HG02885 (cell line): ENCODE results near the gene GEMIN2.
"Not testable (repeated sequence)": the region's sequence is repeated elsewhere in the genome, so short reads cannot be mapped to it uniquely, and the experiment has no call there.

Source experiments
- ATAC-seq: cut with Tn5 transposase; IDR thresholded peaks from one replicate; pipeline ENCODE4 v1.9.1; 2021; ENCODE audit warnings: mild to moderate bottlenecking; ENCODE audit not compliant: unreplicated experiment, poor library complexity

Gene GEMIN2

DNA sequence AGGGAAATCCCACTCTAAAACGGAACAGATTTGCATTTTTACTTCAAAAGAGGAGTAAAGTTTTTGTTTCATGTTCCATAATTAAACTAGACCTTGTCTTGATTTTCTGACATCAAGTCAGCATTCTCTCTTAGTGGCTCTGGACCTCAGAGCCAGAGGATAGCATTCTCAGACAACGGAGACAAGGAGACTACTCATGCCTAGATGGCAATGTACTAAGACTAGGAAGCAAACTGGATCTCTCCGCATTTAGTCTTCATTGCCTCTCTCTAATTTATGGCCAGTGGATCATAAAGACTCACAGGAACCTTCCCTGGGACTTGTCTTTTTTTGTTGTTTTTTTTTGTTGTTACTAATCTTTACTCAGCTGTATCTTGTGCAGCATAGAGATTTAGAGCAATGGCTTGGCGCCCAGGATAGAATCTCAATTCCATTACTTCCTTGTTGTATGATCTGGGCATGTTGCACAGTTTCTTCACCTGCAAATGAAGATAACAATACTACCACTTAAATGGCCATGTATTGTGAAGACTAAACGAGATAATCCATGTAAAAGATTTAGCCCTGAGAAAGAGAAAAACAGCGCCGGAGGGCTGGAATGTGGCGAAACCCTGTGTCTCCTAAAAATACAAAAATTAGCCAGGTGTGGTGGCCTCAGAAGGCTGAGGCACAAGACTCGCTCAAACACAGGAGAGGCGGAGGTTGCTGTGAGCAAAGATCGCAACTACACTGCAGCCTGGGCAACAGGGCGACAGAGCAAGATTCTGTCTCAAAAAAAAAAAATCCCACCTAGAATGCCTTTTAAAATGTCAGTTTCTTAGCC, 4.0 kb upstream of the GEMIN2 start:
- ATAC-seq, result no peak

DNA sequence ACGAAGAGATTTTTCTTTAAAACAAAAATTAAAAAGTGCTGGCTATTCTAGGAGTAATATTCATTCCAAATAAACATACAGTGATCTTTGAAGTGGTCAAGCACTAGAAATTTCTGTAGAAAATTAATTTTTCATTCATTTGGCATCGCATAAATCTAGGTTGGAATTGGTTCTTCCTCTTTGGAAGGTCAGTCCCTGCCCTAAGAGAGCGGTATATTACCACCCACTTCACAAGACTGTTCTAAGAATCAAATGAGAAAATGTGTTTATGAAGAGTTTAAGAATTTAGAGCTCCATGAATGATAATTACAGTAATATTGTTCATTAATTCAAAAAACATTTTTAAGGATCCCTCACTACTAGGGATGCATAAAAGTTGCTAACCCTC, 444 bp upstream of the GEMIN2 start:
- ATAC-seq, result no peak

DNA sequence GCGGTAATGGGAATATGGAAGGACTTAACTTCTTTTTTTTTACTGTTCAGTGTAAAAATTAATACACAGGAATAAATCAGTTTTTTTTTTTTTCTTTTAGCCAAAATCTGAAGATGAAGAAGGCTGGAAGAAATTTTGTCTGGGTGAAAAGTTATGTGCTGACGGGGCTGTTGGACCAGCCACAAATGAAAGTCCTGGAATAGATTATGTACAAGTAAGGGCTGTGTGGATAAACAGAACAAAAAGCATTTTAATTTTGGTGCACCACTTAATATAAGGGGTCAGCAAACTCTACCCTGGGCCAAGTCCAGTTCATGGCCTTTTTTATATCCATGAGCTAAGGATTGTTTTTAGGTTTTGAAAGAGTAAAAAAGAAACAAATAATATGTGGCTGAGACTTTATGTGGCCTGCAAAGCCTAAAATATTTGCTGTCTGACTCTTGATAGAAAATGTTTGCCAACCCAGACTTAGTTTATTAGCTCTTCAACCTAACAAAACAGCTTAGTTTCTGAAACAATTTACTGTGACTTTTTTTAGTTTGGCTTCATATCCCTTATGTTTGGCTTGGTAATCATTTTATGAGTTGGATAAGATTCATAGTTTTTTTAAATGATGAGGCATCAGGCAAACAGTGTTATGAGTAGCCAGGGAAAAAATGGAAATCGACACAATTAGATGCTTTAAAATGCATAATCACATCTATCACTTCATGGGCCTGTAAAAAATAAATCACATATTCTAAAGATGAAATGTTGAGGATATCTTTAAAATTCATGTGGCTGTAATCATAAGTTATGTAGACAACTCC, 8.4 kb downstream of the GEMIN2 start:
- ATAC-seq, result no peak

DNA sequence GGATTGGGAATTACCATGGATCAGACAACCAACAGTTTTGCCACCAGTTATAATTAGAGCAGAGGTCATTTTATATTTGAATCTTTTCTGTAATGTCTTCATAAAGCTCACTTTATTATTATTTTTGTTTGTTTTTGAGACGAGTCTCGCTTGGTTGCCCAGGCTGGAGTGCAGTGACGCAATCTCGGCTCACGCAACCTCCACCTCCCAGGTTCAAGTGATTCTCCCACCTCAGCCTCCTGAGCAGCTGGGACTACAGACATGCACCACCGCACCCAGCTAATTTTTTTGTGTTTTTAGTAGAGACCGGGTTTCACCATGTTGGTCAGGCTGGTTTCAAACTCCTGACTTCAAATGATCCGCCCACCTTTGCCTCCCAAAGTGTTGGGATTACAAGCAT, 23.7 kb downstream of the GEMIN2 start:
- not testable (repeated sequence) for ATAC-seq

DNA sequence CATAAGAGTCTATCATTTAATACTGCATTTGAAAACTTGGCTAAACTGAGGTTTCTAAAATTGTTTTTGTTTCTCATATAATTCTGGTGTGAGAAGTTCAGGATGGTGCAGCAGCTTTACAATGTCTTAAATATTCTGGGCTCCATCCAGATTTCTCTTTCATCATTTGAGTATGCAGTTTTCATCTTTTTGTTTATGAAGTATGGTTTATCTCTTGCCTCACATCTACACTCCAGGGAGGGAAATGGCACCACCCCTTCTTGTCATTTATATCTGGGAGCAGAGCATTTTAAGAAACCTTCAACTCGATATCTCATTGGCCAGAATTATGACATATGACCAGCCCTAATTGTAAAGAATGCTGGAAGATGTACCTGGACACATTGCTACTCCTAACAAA, 24.3 kb downstream of the GEMIN2 start:
- no peak for ATAC-seq

DNA sequence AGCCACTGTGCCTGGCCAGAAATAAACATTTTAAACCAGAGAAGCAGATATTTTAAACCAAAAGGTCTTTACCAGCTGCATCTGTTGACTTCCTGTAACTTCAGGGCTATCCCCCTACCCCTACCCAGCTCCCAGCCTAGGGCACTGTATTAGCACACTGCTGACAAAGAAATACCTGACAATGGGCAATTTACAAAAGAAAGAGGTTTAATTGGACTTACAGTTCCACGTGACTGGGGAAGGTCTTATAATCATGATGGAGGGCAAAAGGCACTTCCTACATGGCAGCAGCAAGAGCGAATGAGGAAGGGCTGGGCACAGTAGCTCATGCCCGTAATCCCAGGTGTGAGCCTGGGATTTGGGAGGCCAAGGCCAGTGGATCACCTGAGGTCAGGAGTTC, 26.0 kb downstream of the GEMIN2 start:
- ATAC-seq, result no peak

DNA sequence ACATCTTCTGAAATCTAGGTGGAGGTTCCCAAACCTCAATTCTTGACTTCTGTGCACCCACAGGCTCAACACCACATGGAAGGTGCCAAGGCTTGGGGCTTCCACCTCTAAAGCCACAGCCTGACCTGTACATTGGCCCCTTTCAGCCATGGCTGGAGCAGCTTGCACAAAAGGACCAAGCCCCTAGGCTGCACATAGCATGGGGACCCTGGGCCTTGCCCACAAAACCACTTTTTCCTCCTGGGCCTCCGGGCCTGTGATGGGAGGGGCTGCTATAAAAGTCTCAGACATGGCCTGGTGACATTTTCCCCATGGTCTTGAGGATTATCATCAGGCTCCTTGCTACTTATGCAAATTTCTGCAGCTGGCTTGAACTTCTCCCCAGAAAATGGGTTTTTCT, 27.5 kb downstream of the GEMIN2 start:
- ATAC-seq, result not testable (repeated sequence)

DNA sequence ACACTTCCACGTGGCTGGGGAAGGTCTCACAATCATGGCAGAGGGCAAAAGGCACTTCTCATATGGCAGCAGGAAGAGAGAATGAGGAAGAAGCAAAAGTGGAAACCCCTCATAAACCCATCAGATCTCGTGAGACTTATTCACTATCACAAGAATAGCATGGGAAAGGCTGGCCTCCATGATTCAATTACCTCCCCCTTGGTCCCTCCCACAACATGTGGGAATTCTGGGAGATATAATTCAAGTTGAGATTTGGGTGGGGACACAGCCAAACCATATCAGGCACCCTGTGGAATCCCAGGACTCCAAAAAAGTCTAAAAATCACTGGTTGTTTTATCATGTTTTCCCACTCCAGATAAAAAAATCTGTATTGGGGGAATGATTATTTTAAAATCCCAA, 29.1 kb downstream of the GEMIN2 start:
- not testable (repeated sequence) for ATAC-seq

DNA sequence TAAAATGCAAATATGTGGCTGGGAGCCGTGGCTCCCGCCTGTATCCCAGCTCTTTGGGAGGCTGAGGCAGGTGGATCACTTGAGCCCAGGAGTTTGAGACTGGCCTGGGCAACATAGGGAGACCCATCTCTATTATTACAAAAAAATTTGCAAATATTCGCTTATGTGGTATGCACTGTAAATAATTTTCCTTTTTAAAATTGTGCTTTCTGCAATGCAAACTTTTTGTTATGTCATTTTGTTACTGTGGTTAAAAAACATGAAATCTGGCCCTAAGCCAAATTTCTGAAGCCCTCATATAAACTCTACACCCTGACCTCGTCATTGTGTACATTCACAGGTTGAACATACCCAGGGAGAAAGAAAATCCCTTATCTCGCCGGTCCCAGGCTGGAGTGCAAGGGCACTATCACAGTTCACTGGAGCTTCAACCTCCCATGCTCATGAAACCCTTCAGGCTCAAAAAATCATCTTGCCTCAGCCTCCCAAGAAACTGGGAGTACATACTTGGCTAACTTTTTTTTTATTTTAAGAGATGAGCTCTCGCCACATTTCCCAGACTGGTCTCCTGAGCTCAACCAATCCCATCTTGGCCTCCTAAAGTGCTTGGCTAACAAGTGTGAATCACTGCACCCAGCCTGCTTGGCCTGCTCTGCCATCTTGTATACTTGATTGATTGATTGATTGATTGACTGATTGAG, 31.3 kb downstream of the GEMIN2 start:
- ATAC-seq, result no peak

DNA sequence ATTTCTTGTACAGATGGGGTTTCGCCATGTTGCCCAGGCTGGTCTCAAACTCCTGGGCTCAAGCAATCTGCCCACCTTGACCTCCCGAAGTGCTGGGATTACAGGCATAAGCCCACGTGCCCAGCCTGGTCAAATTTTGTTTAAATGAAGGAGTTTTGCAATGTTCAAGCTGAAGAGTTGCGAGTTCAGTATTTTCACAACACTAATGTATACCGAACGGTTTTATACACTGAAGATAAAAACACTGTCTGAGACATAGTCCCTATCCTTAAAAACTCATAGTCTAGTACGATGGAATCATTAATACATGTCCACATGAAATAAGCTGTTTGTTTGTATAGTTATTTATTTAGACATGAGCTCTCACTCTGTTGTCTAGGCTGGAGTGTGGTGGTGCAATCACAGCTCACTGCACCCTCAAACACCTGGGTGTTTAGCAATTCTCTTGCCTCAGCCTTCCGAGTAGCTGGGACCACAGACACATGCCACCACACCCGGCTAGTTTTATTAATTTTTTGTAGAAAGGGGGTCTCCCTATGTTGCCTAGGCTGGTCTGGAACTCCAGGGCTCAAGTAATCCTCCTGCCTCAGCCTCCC, 40.6 kb downstream of the GEMIN2 start:
- no peak for ATAC-seq

DNA sequence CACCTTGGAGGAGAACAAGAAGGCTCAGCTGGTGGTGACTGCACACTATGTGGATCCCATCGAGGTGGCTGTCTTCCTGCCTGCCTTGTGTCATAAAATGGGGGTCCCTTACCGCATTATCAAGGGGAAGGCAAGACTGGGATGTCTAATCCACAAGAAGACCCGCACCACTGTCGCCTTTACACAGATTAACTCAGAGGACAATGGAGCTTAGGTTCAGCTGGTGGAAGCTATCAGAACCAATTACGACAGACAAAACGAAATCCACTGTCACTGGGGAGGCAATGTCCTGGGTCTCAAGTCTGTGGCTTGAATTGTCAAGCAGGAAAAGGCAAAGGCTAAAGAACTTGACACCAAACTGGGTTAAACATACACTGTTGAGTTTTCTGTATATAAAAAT, 43.4 kb downstream of the GEMIN2 start:
- ATAC-seq, result no peak

DNA sequence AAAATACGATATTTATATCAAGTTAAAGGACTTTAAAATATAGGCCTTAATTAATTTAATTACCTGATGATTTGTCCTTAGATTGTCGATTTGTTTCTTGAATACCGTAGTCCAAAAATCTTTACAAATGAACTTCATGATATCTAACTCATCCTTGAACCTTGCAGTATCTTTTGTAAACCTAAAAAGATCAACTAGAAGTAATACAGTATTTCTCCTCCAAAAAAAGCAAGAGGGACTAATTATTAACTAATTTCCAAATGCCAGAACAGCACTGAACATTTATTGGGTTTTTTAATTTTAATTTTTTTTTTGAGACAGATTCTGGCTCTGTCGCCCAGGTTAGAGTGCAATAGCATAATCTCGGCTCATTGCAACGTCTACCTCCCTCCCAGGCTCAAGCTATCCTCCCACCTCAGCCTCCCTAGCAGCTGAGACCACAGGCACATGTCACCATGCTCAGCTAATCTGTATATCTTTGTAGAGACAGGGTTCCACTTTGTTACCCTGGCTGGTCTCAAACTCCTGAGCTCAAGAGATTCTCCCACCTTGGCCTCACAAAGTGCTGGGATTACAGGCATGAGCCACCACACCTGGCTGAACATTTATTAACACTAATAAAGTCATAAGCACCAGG, 44.2 kb downstream of the GEMIN2 start:
- ATAC-seq, result no peak

DNA sequence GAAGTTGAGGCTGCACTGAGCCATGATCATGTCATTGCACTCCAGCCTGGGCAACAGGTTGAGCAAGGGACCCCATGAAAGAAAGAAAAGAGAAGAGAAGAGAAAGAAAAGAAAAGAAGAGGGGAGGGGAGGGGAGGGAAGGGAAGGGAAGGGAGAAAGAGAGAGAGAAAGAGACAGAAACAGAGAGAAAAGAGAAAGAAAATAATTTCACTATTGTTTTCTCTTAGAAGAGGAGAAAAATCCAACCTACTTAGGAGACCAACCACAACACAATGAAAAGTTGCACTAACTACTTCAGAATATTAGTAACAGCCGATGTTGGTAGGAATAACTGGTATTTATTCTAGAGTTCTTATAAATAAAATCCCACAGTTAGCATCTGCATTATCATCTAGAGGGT, 46.4 kb downstream of the GEMIN2 start:
- no peak for ATAC-seq

DNA sequence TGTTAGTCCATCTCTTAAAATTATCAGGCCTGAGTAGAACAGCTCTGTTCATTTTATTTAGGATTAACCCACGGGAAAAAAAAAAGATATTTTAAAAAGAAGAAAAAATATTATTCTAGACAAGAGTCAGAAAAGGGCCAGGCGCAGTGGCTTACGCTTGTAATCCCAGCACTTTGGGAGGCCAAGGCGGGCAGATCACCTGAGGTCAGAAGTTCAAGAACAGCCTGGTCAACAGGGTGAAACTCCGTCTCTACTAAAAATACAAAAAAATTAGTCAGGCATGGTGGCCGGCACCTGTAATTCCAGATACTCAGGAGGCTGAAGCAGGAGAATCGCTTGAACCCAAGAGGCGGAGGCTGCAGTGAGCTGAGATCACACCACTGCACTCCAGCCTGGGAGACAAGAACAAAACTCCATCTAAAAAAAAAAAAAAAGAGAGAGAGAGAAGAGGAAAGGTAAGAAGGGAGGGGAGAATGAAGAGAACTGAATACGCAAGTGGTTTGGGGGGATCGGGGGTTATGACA, 53.7 kb downstream of the GEMIN2 start:
- ATAC-seq, result not testable (repeated sequence)

DNA sequence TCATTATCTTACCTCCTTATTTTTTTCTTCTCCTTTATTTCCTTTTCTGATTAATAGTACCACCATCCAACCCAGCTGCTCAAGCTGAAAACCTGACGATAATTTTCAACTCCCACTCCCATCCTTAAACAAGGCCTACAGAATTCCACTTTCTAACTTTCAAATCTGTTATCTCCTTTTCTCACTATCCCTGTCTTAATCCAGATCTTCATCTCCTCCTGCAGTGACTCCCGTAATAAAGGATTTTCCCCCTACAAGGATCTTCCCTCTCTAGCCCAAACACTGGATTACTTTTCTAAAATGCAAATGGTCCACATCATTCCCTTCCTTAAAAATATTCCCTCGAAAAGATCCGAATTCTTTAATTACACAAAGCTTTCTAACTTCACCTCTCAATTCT, 54.5 kb downstream of the GEMIN2 start:
- no peak for ATAC-seq

DNA sequence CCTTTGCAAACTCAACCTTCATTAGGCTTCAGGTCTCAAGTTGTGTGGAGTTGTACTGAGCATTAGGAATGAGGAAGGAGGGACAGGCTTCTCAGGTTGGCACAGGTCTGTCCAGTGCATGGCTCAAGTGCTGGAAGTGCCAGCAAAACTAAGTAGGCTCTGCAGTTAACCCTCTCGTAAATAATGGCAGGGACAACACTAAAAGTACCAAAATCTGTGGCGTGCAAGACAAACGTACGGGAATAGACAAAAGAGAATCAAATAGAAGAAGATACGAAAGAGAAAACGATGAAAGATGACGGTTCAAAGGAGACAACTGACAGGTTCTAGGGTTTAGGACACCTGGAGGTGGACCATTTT, 55.4 kb downstream of the GEMIN2 start:
- peak; percentile 8 for ATAC-seq

DNA sequence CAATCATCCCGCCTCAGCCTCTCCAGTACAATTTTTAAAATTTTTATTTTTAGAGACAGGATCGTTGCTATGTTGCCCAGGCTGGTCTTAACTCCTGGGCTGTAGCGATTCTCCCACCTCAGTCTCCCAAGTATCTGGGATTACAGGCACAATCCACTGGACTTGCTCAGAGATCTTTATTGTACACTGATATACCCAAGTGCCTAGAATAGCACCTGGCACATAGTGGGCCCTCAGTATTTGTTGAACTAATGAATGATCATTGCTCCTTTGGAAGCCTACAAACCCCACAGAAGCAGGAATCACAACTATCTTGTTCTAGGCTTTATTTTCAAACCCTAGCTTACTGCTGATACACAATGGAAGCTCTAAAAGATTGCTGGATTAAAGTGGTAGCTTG, 59.1 kb downstream of the GEMIN2 start:
- ATAC-seq, result no peak

DNA sequence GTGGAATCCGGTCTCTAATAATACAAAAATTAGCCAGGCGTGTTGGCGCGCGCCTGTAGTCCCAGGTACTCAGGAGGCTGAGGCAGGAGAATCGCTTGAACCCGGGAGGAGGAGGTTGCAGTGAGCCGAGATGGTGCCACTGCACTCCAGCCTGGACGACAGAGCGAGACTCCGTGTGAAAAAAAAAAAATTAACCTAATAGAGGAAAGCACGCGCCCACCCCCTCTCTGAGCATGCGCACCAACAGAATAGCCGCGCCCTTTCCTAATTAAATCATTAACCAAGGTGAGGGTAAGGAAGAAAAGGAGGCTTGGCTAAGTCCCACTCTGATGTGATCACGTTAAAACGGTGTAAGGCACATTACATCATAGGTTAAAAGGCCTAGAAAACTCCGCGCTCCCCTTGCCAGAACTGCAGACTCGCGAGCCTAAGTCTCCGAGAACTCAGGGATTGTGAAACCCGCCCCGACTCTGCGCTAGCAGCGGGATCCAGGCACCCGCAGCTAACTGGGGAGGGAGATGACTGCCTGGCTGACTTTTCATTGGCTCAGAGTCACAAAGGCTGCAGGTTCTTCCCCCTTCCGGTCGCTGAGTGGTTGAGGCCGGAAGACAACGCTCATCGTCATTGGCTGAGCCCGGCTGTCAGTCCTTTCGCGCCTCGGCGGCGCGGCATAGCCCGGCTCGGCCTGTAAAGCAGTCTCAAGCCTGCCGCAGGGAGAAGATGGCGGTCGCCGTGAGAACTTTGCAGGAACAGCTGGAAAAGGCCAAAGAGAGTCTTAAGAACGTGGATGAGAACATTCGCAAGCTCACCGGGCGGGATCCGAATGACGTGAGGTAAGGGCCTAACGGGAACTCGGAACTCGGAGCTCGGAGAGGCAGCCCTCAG, 60.7 kb downstream of the GEMIN2 start, which contains the start of gene PNN:
Gene PNN (plus strand): TSS at position 695 of the 885 bp plus-strand sequence. CDS start 26 bp downstream, at position 721.
- ATAC-seq, result peak; percentile 90
